Uterus (tissue), 2 donors: ENCODE data around the gene FLT1.

Experiments
- CTCF ChIP-seq, 4 experiments: fragments of 200-600 bp in 2 of 4; fragments of 450-650 bp in 2 of 4; sonication (generic) in 2 of 4; IDR thresholded peaks; one replicate each; pipeline ENCODE4 v1.5.1; 2016 to 2019; ENCODE audit warnings: antibody characterized with exemption in 4 of 4, mild to moderate bottlenecking in 2 of 4, moderate library complexity in 1 of 4
- POLR2A ChIP-seq, 2 donors: fragments of 450-650 bp; IDR thresholded peaks; one replicate each; pipeline ENCODE4 v1.6.1; 2016; ENCODE audit warnings: antibody characterized with exemption in 2 of 2, mild to moderate bottlenecking in 1 of 2, moderate library complexity in 1 of 2

DNA sequence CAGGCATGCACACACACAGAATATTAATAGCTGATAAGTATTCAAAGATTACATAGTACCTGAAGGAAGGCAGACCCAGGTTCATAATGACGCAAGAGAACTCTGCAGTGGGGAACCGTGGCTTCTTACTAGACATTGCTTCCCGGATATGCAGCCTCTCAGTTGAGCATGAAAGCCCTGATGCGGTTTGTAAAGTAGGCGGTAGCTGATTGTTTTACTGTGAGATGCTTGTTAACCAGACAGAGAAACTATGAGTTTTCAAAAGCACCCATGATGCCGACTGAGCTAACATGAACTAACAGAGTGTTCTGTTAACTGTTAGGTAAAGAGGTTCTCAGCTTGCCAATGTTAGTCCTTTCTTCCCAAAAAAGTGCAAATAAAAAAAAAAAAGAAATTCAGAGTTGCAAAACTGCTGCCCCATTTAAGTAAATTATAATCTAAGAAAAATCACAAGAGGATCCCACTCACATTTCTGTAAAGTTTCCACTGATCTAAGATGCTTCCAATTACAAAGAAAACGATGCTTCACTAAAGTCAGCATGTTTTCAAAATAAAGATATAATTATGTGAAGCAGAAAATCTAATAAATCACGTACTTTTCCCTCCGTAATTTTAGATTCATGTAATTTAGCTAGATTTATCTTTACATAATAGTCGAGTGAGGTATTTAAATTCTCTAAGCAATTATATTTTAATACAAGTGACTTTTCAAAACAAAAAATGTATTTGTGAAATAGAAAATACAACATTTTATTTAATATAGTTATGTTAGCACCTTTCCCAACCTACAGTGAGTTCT, 2.2 kb downstream of the FLT1 start:
- TF ChIP-seq CTCF (IDR thresholded peaks at IDR 0.05), result no peak
- no peak for TF ChIP-seq POLR2A (IDR thresholded peaks at IDR 0.05)
